Activated CD4-positive, alpha-beta T cell treated with anti-CD3 and anti-CD28 coated beads for 1 hour (primary cell): ENCODE measurements around the gene IFRD2.
"Not testable (repeated sequence)": the region's sequence is repeated elsewhere in the genome, so short reads cannot be mapped to it uniquely, and the experiment has no call there.

Source experiments
- DNase-seq: peaks from one replicate; pipeline ENCODE4 v3.0.0-alpha.2; 2020

Gene IFRD2

GRCh38 chr3:50264383-50264963 is 27.8 kb downstream of the IFRD2 start:
- DNase-seq, result no peak

- DNase-seq, result no peak
Measured at GRCh38 chr3:50263478-50264382, 28.5 kb downstream of the IFRD2 start.

GRCh38 chr3:50262778-50263177 is 29.5 kb downstream of the IFRD2 start:
- DNase-seq, result no peak

GRCh38 chr3:50262200-50262599 is 30.0 kb downstream of the IFRD2 start:
- DNase-seq, result not testable (repeated sequence)

DNA sequence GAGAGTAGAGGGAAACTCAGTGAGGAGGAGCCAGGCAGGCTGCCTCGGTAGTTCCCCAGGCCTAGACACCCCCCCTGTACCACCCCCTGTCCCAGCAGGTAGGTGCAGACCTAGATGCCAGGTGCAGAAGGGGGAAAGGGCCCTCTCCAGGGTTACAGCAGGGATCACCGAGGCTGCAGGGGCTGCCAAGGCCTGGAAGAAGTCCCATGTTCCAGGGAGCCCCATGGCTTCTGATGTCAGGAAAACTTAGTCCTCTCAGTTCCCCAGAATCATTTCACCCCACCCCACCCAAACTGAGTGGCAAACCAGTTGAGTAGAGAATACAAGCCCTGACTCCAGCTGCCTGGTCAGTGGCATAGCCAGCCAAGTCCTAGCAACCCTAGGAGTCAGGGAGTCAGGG is 30.7 kb downstream of the IFRD2 start:
- DNase-seq, result no peak

GRCh38 chr3:50260942-50261441 is 31.2 kb downstream of the IFRD2 start:
- no peak for DNase-seq

- DNase-seq, result peak; percentile 70
Measured at GRCh38 chr3:50260027-50260941, 31.9 kb downstream of the IFRD2 start.

- DNase-seq, result no peak
Measured at GRCh38 chr3:50259432-50260026, 32.7 kb downstream of the IFRD2 start.

- DNase-seq, result no peak
Measured at GRCh38 chr3:50258979-50259378, 33.2 kb downstream of the IFRD2 start.

DNA sequence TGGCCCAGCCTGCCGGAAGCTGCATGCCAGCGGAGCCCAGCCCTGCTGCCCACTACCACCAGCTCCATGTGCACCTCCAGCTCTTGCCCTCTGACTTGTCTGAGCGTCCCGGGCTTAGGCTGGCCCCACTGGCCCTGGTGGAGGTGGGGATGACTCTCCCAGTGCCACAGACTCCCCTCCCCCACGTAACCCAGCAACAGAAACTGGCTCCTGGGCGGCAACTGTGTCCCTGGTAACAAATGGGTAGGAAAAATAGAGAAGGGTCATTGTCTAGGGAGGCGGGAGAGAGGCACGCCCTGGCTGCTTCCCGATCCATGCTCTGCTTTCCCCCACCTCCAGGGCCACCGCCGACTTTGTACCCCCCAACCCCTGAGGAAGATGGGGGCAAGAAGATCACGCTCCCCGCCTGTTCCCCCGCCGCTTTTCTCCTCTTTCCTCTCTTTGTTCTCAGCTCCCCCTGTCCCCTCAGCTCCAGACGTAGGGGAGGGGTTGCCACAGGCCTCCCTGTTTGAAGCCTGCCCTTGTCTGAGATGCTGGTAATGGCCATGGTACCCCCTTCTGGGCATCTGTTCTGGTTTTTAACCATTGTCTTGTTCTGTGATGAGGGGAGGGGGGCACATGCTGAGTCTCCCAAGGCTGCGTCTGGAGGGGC is 34.1 kb downstream of the IFRD2 start:
- DNase-seq, result no peak

- DNase-seq, result no peak
Measured at GRCh38 chr3:50256978-50257890, 35.0 kb downstream of the IFRD2 start.

DNA sequence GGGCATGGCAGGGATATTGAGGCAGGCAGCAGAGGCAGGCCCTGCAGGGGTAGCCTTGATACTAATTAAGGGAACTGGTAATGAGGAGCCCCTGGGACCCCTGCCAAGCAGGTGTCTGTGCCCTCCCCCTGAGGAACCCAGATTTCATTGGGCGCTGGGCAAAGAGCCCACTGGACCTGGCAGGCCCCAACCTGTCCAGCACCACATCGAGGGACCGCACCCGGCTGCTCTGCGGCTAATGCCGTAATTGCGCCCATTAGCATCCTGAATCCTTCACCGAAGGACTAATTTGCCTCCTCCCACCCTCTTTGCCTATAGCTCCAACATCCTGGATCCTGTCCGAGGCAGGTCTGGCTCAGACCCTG is 37.0 kb downstream of the IFRD2 start:
- no peak for DNase-seq

GRCh38 chr3:50254577-50255250 is 37.5 kb downstream of the IFRD2 start:
- no peak for DNase-seq

DNA sequence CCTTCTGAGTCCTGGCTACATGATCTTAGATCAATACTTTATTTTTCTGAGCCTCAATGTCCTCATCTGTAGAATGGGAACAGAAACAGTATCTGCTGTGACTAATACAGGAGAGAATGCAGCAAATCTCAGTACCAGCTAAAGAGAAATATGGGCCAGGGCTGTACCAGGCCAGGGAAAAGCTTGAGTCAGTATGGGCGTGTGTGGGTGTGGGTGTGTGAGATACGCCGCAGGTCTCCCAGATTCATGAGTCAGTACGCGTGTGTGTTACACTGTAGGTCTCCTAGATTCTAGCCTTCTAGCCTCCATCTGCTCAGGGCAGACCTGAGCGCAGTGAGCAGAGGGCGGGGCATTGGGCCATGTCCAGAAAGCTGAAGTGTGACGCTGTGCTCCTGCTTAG is 41.0 kb downstream of the IFRD2 start:
- no peak for DNase-seq

GRCh38 chr3:50250514-50250913 is 41.7 kb downstream of the IFRD2 start:
- no peak for DNase-seq

DNA sequence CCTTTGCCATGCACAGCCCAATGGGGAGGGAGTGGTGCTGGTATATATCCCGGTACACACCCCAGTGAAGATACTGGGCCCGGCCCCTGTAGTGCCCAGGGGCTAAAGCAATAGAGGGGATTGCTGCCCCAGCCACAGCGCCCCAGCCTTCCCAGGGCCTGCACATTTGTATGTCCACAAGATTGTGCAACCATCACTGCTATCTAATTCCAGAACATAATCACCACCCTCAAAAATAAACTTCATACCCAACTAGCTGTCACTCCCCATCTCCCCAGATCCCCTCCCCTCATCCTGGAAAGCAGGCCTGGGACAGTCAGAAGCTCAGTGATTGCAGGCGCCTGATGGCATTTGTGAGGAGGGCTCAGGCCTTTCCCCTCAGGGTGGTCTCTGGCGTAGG is 42.8 kb downstream of the IFRD2 start:
- no peak for DNase-seq

DNA sequence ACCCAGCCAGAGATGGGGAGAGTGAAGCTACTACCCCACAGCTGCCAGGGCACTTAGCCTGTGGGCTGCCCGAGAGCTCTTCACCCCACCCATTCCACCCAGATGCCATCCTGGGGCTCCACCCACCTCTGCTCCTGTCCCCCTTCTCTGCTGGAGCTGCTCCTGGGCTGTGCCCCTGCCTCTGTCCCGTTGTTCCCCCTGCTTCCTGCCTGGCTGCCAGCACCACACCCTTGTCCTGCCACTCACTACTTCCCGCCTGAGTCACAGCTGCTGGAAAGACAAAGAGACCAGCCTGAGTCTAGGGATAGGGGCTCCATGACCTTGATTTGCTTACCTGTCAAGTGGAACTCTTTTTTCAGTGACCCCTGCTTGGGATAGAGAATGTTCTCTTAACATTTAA is 43.8 kb downstream of the IFRD2 start:
- DNase-seq, result no peak

GRCh38 chr3:50246517-50246954 is 45.7 kb downstream of the IFRD2 start:
- DNase-seq, result peak; percentile 66

DNA sequence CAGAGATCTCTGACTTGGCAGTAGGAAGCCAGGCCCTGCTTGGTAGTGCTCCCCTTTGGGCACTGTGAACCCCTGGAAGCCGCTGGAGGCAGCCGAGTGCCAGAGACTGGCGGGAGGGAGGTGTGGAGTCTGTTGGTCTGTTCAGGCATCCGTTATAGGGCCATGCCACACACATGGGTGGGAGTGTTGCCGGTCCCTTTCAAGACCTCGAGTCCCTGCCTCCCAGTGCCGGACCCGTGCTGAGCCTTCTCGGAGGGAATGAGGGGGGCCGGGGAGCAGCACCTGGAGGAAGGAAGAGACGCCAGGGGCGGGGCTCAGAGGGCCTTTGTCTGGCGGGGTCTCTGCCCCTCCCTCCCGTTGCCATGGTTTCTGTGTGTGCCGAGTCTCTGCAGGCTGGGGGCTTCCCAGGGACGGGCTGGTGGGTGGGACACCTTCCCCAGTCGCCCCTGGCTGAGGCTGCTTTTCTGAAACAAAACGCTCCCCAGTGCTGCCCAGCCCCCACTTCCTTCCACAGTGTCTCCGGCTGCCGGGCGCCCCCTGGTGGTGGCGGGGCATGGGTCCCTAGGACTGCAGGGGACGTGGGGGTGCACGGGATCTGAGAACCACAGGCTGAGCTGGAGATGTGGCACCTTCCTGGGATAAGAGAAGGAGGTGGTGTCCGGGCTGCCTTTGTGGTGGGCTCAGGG is 46.3 kb downstream of the IFRD2 start:
- DNase-seq, result peak; percentile 91

- DNase-seq, result no peak
Measured at GRCh38 chr3:50245251-50245745, 46.9 kb downstream of the IFRD2 start.
